ES-I3 (cell line): ENCODE measurements around the gene HK1.

Experiments
- H3K36me3 ChIP-seq: 2 replicates; pipeline ENCODE4 v1.6.1; 2013; ENCODE audit warnings: mild to moderate bottlenecking, low read length, control low read depth, moderate library complexity; ENCODE audit not compliant: insufficient read depth
- H3K4me1 ChIP-seq: 2 replicates; pipeline ENCODE4 v1.6.1; 2013; ENCODE audit warnings: mild to moderate bottlenecking, control low read depth, low read length; ENCODE audit not compliant: insufficient read depth
- H3K9ac ChIP-seq: 2 replicates; pipeline ENCODE4 v1.6.1; 2013; ENCODE audit warnings: low read depth, mild to moderate bottlenecking, low read length, moderate library complexity
- H3K9me3 ChIP-seq: 2 replicates; pipeline ENCODE4 v1.6.1; 2013; ENCODE audit warnings: mild to moderate bottlenecking, low read length, moderate library complexity; ENCODE audit not compliant: control insufficient read depth, insufficient read depth

The HK1 gene

DNA sequence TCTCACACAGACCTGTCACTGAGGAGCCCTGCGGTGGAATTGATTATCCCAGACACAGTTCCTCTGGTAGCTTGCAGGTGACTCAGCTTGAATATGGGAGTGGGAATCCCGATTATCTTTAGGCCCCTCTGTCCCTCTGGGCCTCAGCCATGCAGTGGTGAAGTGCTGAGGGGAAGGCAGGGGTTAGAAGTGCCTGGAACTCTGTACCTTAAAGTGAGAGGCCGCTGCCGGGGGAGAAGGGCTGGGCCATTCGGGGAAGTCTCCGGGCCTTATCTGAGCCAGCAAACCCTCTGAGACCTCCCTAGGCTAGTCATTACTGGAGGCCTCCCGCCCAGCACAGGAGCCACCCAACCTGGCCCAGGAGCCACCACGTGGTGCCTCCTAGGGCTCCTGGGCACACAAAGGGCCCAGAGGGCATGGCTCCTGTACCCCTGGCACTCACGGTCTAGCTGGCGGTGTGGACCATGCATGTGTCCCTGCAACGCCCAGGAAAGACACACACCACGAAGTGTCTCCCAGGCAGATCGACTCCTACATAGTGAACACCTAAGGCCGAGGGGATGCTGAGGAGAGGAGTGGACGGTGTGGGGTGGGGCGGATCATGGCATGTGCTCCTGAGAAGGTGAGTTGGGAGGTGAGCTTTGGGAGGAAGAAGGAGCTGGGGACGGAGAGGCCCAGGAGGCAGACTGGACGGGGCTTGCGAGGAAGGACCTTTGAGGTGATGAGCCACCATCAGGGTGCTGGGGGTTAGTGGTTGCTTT is 56.2 kb downstream of the HK1 start:
- Histone ChIP-seq H3K4me1 (peaks cover 72% of the 10 kb centered on the region), H3K9ac (no peak overlapping the region), H3K36me3 (no peaks in the 10 kb centered on the region), H3K9me3 (no peaks in the 10 kb centered on the region)

DNA sequence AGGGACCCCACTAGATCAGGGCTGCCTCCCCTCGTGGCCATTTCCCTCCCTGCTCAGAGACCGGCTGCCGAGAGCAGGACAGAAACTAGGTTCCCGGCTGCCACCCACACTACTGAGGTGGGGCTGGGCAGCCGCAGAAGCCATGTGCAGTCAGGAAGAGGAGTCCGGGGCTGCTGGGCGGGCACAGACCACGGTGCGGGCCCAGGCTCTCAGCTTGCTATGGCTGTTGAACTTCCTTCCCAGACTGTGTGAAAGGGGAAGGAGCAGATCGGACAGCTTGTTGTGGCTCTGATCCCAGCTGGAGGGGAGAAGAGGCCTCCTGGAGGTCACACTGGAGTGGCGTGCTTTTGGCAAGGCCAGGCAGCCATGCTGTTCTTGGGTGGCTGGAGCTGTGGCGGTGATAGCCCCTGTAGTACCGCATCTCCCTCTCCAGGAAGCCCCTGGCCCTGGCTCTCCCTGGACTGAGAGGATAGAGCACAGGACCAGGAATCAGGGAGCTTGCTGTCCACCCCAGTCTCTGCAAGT is 56.8 kb downstream of the HK1 start:
- Histone ChIP-seq H3K9me3 (no peaks in the 10 kb centered on the region), H3K4me1 (peaks cover 70% of the 10 kb centered on the region), H3K36me3 (no peaks in the 10 kb centered on the region), H3K9ac (no peak overlapping the region)

DNA sequence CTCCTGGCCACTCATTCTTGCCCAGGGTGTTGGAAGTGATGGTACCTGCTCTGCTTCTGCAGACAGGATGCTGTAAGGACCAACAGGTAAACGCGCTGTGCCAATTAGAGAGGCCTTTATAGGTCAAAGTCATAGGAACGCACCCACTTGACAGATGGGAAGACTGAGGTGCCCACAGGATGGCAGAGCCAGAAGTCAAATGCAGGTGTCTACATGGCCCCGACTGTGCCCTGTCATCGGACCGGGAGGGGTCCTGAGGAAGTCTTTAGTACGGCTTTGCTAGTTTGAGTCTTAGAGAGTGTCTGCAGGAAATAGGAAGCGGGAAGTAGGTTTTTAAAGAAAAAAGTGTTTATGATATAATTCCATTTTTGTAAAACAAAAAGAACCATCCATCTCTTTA is 57.3 kb downstream of the HK1 start:
- peaks cover 65% of the 10 kb centered on the region for H3K4me1 ChIP-seq
- H3K9ac ChIP-seq = no peak overlapping the region
- no peaks in the 10 kb centered on the region for H3K36me3 ChIP-seq
- H3K9me3 ChIP-seq = no peaks in the 10 kb centered on the region

DNA sequence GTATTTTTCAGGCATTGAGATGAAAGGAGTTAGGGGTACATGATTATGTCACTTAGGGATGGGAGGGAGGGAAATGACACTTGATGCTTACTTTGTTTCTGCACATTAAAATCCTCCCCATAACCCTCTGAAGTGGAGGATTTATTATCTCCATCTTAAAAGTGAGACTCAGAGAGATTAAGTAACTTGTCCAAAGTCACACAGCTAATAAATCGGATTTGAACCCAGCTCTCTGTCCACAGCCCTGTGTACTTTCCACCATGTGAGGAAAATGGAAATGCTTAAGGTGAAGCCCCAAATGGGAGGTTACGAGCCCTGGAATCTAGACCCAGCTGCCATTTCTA is 58.6 kb downstream of the HK1 start:
- H3K4me1 ChIP-seq = peaks cover 59% of the 10 kb centered on the region

DNA sequence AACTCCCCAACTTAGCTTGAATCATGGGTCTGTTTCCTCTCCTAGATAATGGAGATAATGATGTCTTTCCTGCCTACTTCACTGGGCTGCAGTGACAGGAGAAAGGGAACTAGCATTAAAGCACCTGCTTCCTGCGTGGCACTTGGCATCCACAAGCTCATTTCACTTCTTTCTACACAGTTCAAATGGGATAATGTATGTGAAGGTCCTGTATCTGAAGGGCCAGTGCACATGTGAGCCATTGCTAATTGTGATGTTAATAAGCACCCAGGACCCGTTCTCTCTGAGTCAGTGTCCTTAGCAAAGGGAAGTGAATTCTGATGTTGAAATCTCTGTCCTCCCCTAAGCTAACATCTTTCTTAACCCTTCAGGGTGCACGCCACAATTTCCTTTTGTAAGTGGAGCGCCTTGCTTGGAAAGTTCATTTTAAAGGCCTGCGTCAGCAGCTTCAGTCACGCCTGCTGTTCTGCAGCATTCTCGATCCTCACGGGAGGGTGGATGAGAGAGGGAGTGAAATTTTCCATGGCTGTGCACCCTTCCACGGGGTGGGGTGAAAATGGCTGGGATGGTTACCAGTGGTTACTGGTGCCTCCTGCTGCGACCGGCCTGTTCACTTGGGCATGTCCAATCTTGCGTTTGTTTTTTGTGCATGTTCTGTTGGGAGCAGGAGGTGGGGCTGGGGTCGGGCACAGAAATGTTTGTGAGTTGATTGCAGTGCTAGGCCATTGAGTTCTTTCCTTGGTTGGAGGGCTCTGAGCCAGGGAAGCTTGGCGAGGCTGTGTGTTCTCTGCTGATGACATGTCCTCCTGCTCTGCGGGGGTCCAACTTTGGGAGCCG is 59.2 kb downstream of the HK1 start:
- H3K9ac ChIP-seq = peak overlapping the region; percentile 11
- H3K9me3 ChIP-seq = no peaks in the 10 kb centered on the region
- H3K4me1 ChIP-seq = peaks cover 55% of the 10 kb centered on the region
- no peaks in the 10 kb centered on the region for H3K36me3 ChIP-seq

More for the DNA sequence above, 58.6 kb downstream of the HK1 start:
- no peak overlapping the region; the same call in 1 of the 2 replicates for H3K9ac ChIP-seq
- H3K9me3 ChIP-seq = no peaks in the 10 kb centered on the region
- H3K36me3 ChIP-seq = no peaks in the 10 kb centered on the region

DNA sequence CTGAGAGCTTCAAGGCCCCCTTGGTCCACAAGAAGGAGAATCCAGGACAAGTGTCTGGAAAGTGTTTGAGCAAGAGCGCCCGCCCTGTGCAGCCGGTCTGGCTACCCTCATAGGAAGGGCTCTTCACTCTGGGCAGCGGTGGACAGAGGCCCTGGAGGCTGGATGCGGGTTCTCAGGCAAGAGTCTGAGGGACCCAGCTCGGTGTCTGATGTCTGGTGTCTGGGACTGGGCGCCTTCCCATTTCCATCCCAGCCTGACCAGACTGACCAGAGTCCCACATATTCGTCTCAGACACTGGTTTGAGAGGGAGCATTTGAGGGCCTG is 59.8 kb downstream of the HK1 start:
- Histone ChIP-seq H3K4me1 (peaks cover 49% of the 10 kb centered on the region), H3K9ac (no peak overlapping the region), H3K36me3 (peaks cover under 1% of the 10 kb centered on the region; the same call in 1 of the 2 replicates), H3K9me3 (no peaks in the 10 kb centered on the region)

DNA sequence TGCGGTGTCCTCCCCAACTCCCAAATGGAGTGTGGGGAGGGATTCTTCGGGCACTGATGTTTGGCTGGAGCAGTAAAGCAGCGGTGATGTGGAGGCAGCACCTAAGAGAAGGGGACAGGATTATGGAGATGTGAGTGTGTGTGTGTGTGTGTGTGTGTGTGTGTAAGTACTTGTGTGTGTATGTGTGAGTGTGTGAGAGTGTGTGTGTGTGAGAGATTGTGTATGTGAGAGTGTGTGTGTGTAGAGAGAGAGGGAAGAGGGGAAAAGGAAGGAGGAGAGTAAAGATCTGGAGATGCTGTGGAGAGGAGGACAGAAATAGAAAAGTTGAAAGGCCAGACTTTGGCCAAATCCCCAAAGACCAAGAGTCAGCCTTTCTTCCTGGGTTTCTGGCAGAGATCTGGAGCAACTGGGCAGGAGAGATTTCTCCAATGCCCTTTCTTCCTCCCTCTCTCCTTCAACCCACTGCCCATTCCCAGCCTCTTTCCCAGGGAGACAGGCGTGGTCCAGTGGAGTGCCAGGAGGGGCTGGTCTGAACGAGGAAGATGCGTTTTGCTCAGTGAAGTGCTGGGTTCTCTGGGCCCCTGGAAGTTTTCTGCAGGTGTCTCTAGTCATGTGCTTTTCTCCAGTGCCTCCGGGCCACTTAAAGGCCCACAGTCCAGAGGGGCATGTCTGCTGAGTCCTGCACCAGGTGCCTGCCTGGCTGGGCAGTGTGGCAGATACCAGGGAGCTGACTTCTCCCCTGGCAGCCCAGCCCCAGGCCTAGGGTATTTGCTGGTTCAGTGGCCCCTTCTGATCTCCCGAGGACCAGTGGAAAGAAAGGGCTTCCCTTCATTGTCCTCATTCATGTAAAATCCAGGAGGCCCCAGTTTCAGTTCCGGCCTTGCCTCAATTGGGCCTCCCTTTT is 60.5 kb downstream of the HK1 start:
- H3K9ac ChIP-seq = no peak overlapping the region
- no peaks in the 10 kb centered on the region for H3K9me3 ChIP-seq
- H3K36me3 ChIP-seq = peaks cover 6% of the 10 kb centered on the region
- H3K4me1 ChIP-seq = peaks cover 43% of the 10 kb centered on the region

DNA sequence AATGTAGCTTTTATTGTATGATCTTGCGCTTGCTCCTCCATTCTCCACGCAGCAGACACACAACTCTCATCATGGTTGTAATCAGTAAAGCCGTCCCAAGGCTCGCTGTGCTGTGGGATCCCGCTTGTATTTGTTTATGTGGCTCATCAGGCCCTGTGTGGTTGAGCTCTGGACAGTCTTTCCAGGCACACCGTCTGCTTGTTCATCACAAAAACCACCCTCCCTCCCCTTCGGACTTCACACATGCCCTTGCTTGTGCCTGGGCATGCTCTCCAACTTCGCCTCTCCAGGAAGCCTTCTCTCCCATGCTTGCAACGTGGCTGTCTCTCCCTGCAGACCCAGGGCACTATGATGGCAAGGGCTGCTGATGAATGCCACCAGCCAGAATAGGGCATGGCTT is 62.4 kb downstream of the HK1 start:
- H3K36me3 ChIP-seq = peaks cover 12% of the 10 kb centered on the region
- peaks cover 50% of the 10 kb centered on the region for H3K4me1 ChIP-seq
- H3K9me3 ChIP-seq = no peaks in the 10 kb centered on the region
- no peak overlapping the region for H3K9ac ChIP-seq

DNA sequence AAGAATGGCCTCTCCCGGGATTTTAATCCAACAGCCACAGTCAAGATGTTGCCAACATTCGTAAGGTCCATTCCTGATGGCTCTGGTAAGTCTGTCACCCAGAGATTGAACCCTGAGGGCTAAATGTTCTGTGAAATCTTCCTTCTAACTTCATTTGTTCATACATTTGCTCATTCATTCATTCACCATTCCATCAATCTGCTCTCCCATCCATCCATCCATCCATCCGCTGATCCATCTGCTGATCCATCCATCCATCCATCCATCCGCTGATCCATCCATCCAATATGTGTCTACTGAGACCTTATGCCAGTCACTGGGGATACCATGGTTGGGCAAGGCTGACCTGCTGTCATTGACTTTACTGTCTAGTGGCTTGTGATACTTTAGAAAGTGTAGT is 65.6 kb downstream of the HK1 start:
- H3K9ac ChIP-seq = no peak overlapping the region
- no peaks in the 10 kb centered on the region for H3K9me3 ChIP-seq
- H3K36me3 ChIP-seq = peaks cover 18% of the 10 kb centered on the region
- H3K4me1 ChIP-seq = peaks cover 51% of the 10 kb centered on the region

DNA sequence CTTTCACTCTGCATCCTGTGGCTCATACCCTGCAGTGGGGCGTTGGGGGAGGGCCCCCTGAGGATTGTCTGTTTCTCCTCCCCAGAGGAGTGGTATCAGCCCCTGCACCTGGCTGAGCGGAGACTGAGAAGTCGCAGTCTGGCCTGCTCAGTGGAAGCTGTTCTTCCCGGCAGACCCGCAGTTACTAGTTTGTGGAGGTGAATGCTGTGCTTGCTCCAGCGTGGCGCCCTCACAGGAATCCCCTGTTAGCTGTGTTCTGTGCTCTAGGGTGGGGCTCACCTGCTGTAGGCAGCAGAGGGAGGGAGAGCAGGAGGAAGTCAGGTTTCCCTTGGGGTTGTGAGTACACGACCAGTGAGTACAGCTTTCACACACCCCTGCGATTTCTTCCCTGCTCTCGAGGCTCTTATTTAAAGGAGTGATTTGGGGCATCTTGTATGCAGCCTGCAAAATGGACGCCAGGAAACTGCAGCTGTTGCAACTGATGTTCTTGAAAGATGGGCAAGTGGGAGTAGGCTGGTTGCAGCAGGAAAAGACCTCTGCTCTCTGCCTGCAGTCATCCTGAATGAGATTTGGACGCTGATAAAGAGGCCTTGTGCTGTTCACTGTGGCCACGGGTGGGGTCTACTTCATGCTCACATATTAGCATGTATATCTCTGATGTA is 66.4 kb downstream of the HK1 start:
- Histone ChIP-seq H3K9me3 (no peaks in the 10 kb centered on the region), H3K9ac (no peak overlapping the region), H3K36me3 (peaks cover 27% of the 10 kb centered on the region), H3K4me1 (peaks cover 49% of the 10 kb centered on the region)

DNA sequence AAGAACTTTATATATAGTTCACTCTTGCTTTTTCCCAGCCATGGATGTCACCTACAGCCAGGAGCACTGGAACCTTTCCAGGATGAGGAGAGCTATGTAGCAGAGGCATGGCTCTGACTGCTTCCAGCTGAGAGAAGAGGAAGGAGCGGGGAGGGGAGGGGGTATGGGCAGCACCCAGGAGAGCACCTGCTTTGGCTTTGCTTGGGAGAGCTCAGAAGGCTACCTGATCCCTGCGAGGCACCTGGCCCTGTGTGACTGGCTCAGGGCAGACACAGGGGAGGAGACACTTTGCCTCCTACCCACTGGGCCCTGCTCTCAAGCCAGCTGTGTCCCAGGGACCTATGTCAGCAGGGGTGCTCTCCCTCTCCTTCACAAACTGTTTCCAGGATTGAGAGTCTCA is 67.1 kb downstream of the HK1 start:
- Histone ChIP-seq H3K9ac (no peak overlapping the region), H3K9me3 (no peaks in the 10 kb centered on the region), H3K36me3 (peaks cover 27% of the 10 kb centered on the region), H3K4me1 (peaks cover 48% of the 10 kb centered on the region)

DNA sequence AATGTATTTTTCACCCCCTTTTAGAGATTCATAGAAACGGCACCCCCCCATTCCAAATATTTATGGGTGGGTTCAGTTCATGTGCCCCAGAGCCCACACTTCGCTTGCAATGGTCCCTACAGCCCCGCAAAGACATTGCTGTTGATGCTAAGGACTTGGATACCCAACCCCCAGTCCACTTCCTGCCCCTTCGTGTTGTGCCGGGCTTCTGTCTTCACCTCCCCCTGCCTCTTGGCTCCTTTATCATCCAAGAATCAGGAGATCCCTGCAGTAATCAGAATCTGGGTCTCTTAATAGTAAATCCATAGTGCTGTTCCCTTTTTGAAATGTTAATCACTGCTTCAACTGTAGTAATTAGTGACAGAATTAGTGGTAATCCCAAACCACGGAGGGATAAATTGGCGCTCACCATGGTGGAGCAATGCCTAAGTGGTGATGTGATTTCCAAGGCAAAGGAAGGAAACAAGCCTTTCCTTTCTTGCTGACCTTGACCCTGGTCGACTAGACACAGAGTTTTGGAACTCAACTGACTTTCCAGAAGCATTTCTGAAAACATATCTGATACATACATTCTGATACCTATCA is 67.7 kb downstream of the HK1 start:
- peaks cover 48% of the 10 kb centered on the region for H3K4me1 ChIP-seq
- peaks cover 27% of the 10 kb centered on the region for H3K36me3 ChIP-seq
- H3K9me3 ChIP-seq = no peaks in the 10 kb centered on the region
- no peak overlapping the region for H3K9ac ChIP-seq

DNA sequence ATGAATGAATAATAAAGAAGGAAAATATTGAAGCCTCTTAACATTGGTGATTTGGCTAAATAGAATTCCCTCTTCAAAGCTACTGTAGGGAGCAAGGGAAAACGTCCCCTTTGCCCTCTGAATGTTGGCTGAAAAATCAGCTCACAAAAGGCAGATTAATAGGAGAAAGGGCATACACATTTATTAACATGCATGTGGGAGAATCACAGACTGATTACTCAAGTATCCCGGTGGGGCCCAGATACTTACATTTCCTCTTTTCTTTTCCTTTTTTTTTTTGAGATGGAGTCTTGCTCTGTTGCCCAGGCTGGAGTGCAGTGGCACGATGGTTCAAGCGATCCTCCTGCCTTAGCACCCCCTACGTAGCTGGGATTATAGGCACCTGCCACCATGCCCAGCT is 68.5 kb downstream of the HK1 start:
- Histone ChIP-seq H3K4me1 (peaks cover 48% of the 10 kb centered on the region), H3K36me3 (peaks cover 27% of the 10 kb centered on the region), H3K9me3 (no peaks in the 10 kb centered on the region), H3K9ac (no peak overlapping the region)
